HG03159 (cell line): ENCODE measurements around the gene ARHGDIB.

ENCODE experiments used
- ATAC-seq: cut with Tn5 transposase; IDR thresholded peaks from one replicate; pipeline ENCODE4 v1.9.1; 2021; ENCODE audit warnings: mild to moderate bottlenecking, moderate library complexity; ENCODE audit not compliant: unreplicated experiment

The ARHGDIB gene

DNA sequence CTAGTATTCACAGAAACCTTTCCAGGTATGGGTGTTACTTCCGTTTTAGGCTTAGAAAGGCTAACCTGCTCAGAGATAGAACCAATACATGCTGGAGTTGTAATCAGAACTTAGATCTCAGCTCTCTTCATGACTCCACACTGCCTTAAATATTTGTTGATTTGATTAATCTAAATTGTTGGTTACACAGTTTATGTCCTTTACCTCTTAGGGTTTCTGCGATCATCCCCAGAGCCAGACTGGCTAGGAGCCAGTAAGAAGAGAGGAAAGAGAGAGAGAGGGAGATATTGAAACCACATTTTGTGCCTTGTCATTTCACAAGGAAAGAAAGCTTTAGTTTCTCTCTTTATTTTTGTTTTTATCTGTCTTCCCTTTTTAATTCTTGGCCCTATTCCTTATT lies 58.9 kb downstream of the ARHGDIB start:
- no peak for ATAC-seq

DNA sequence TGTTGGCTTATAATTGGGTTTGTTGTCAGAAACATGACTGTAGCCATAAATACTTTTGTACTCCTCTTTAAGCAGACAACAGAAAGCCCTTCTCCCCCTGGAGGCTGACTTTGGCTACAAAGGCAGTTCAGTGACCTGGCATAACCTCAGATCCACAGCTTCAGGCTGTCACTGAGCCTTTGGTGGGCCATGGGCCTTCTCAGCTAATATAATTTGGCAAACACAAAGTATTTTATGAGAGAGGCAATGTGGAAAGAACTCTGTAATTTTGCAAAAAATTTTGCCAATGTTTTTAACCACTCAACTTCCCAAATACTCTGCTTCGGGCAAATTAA lies 60.2 kb downstream of the ARHGDIB start:
- ATAC-seq = no peak

DNA sequence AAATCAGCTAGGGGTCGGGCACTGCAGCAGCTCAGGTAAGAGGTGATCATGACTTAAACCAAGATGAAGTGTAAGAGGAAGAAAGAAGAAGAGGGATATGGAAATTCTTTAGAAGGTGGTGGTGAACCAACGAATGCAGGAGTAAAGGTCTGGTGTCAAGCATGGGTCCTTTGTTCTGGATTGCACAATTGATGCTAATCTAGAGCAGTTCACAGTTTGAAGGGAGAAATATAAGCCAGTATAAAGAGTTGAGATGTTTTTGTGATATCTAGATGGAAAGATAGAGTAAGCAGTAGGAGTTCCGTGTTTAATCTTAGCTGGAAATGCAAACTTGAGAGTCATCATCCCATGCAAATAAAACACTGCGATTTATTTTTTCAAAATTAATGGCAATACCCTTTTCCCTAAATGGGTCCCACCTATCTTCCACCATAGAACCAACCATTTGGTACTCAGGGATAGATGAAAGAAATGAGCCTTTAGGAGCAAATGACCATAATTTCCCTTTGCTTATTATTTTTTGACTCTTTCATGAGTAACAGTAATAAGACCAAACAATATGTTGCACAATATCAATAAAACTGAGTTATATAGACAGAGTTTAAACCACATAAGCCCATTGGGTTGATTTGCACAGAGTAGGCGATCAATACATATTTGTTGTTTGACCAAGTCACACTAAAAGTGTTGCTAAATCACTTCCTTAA lies 60.7 kb downstream of the ARHGDIB start:
- no peak for ATAC-seq

DNA sequence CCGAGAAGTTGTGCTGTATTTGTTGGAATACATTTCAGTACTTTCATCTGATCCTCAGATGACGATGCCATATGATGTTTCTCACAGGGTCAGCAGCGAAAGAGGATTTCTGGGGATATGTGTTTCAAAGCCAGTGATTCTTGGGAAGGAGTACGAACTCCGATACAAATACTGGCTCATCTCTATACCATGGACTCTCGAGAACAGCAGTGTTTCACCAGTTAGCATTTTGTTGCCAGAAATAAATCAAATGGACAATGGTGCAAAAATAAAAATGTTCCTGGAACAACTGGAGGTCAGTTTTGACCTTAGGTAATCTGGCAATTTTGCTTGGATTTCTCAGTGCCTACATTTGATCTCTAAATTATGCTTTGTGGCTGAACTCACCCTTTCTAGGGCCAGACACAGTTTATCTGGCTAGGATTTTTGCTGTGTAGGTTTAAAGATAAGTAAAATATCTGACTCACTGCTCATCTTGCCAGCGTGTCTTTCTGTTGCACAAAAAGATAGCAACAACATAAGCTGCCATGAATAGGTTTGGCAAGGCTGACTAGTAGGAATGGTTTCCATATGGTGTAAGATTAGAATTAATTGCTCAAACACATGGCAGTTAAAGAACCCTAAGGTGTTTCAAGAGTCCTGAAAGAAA lies 64.8 kb downstream of the ARHGDIB start:
- no peak for ATAC-seq

DNA sequence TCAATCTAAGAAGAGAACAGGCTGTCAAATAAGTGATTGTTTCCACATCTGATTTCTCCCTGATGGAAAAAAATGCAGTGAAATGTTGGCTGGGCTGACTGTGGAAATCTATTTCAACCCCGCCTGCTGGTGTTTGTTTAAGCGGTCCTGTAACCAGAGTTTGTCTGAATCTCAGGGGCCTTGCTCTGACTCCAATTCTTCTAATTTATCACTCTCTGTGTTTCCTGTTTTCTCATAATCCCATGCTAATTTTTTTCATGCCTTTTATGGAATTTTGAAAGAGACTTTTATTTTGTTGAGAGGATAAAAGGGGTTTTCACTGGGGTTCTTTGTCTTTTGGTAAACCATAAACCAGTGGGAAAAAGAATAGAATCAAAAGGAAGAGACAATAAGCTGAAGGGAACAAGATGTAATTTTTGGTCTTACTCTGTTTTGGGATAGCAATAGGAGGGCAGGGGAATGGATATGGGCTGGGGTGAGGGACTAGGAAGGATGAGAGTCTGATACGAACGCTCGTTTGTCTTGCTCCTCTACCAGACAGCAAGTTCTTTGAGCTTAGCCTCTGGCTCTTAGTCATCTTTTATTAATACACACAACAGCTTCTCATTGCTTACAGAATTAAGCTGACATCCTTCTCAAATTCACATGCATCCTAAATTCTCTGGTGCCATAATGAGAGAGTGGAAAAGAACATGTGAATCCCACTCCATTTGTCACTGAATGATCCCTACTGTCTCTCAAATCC lies 67.7 kb downstream of the ARHGDIB start:
- no peak for ATAC-seq

DNA sequence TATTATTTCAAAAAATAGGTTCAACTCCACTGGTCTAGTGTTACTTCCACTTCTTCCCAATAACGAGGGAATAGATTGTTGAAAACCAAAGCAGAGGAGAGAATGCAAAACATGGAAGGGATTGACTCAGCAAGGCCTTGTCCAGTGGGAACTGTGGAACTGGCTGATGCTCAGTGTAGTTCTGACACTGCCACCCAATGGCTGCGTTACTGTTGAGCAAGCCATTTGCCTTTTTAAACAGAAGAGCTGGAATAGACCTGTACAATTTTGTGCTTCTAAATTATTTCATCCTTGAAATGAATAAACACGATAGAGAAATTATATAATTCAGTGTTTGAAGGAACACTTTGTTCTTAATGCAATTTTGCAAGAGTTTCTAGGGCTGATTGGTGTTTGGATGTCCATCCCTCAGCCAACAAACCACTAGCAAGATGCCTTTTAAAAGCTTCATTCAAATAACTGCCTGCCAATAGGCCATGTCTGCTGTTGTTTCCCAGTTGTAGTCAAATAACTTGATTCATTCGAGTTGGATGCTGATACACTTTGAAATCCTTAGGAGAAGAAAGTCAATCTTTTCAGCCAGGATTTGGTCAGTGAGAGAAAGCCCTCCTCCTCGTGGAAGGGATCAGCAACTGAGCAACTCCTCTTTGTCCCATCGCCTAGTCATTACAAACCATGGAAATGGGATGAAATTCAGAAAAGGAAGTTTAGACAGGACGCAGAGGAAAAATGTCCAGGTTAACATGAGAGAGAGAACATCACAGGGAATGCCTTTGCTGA lies 68.5 kb downstream of the ARHGDIB start:
- ATAC-seq = no peak
